ENCODE results near the gene DGUOK. TPM values are rescaled to one million over a fixed set of nuclear protein-coding genes. Genes with fewer than 3 reads are reported as not detected.

DGUOK gene
- total RNA-seq, 1 experiment from 2014 or later: 70.7 TPM

- BruUV-seq (replicated peaks): no TSS peak
- intact Hi-C loops (cut with micrococcal nuclease; ENCODE audit: unreplicated experiment): no loop called here
- H3K9me3 ChIP-seq: no peaks in the 10 kb centered on the region
- no peak for TF ChIP-seq CTCF (IDR thresholded peaks at IDR 0.05; ENCODE audit: insufficient read depth in 1 of 2, low read depth in 1 of 2, low read length in 1 of 2, severe bottlenecking in 1 of 2, unreplicated experiment in 1 of 2)
- Mint-ChIP-seq H3K27me3 (ENCODE audit: insufficient read depth, unreplicated experiment) (no peaks in the 10 kb centered on the region), H3K4me1 (ENCODE audit: low read depth, unreplicated experiment) (no peaks in the 10 kb centered on the region), H3K4me3 (ENCODE audit: unreplicated experiment) (no peak overlapping the region), H3K9me3 (ENCODE audit: unreplicated experiment) (no peaks in the 10 kb centered on the region), H3K27ac (ENCODE audit: unreplicated experiment) (no peak overlapping the region), H3K36me3 (ENCODE audit: insufficient read depth, unreplicated experiment) (no peaks in the 10 kb centered on the region)
- H3K27me3 ChIP-seq (replicated peaks; ENCODE audit: control insufficient read depth, insufficient read depth, low read length): no peaks in the 10 kb centered on the region
- H3K4me1 ChIP-seq: no peaks in the 10 kb centered on the region
- CTCF ChIA-PET: no interaction called here
- H3K4me3 ChIP-seq (ENCODE audit: low read depth, low read length): no peak overlapping the region
- POLR2A ChIA-PET: no interaction called here
- DNase-seq: no peak
- H3K36me3 ChIP-seq (ENCODE audit: control insufficient read depth, insufficient read depth, low read length): no peaks in the 10 kb centered on the region
These were observed 12.0 kb upstream of the DGUOK start for GRCh38 chr2:73914667-73915066.

GRCh38 chr2:73915437-73915993, 11.2 kb upstream of the DGUOK start:
- H3K4me1 ChIP-seq: no peaks in the 10 kb centered on the region
- CTCF ChIA-PET: no interaction called here
- DNase-seq: no peak
- no peak overlapping the region for H3K4me3 Mint-ChIP-seq (ENCODE audit: unreplicated experiment)
- H3K4me1 Mint-ChIP-seq (ENCODE audit: low read depth, unreplicated experiment): no peaks in the 10 kb centered on the region
- POLR2A ChIA-PET: no interaction called here
- H3K27me3 Mint-ChIP-seq (ENCODE audit: insufficient read depth, unreplicated experiment): no peaks in the 10 kb centered on the region
- no peaks in the 10 kb centered on the region for H3K27me3 ChIP-seq (replicated peaks; ENCODE audit: control insufficient read depth, insufficient read depth, low read length)
- H3K36me3 ChIP-seq (ENCODE audit: control insufficient read depth, insufficient read depth, low read length): no peaks in the 10 kb centered on the region
- intact Hi-C loops (cut with micrococcal nuclease; ENCODE audit: unreplicated experiment): no loop called here
- H3K4me3 ChIP-seq (ENCODE audit: low read depth, low read length): no peak overlapping the region
- no peaks in the 10 kb centered on the region for H3K9me3 ChIP-seq
- H3K36me3 Mint-ChIP-seq (ENCODE audit: insufficient read depth, unreplicated experiment): no peaks in the 10 kb centered on the region
- BruUV-seq (replicated peaks): no TSS peak
- TF ChIP-seq CTCF (IDR thresholded peaks at IDR 0.05; ENCODE audit: insufficient read depth in 1 of 2, low read depth in 1 of 2, low read length in 1 of 2, severe bottlenecking in 1 of 2, unreplicated experiment in 1 of 2): no peak
- H3K27ac Mint-ChIP-seq (ENCODE audit: unreplicated experiment): no peak overlapping the region
- H3K9me3 Mint-ChIP-seq (ENCODE audit: unreplicated experiment): no peaks in the 10 kb centered on the region

- H3K9me3 ChIP-seq: no peaks in the 10 kb centered on the region
- no peak overlapping the region for H3K4me3 Mint-ChIP-seq (ENCODE audit: unreplicated experiment)
- no TSS peak for BruUV-seq (replicated peaks)
- H3K4me1 Mint-ChIP-seq (ENCODE audit: low read depth, unreplicated experiment): no peaks in the 10 kb centered on the region
- H3K36me3 Mint-ChIP-seq (ENCODE audit: insufficient read depth, unreplicated experiment): no peaks in the 10 kb centered on the region
- no peak for DNase-seq
- no peak for TF ChIP-seq CTCF (IDR thresholded peaks at IDR 0.05; ENCODE audit: insufficient read depth in 1 of 2, low read depth in 1 of 2, low read length in 1 of 2, severe bottlenecking in 1 of 2, unreplicated experiment in 1 of 2)
- no peaks in the 10 kb centered on the region for H3K9me3 Mint-ChIP-seq (ENCODE audit: unreplicated experiment)
- H3K4me3 ChIP-seq (ENCODE audit: low read depth, low read length): no peak overlapping the region
- POLR2A ChIA-PET: no interaction called here
- intact Hi-C loops (cut with micrococcal nuclease; ENCODE audit: unreplicated experiment): no loop called here
- no peak overlapping the region for H3K27ac Mint-ChIP-seq (ENCODE audit: unreplicated experiment)
- H3K27me3 ChIP-seq (replicated peaks; ENCODE audit: control insufficient read depth, insufficient read depth, low read length): no peaks in the 10 kb centered on the region
- no peaks in the 10 kb centered on the region for H3K36me3 ChIP-seq (ENCODE audit: control insufficient read depth, insufficient read depth, low read length)
- H3K27me3 Mint-ChIP-seq (ENCODE audit: insufficient read depth, unreplicated experiment): no peaks in the 10 kb centered on the region
- no peaks in the 10 kb centered on the region for H3K4me1 ChIP-seq
- CTCF ChIA-PET: interaction anchor here (0.7 kb wide), 1 partner anchor 204 kb away, joined by 4 read pairs; no protein-coding TSS in a partner anchor
These were observed 10.0 kb upstream of the DGUOK start for GRCh38 chr2:73916666-73917065.
